GM21526 (cell line): ENCODE measurements around the gene OCLN.
"Not testable (repeated sequence)": the region's sequence is repeated elsewhere in the genome, so short reads cannot be mapped to it uniquely, and the experiment has no call there.

Source experiments
- ATAC-seq: cut with Tn5 transposase; IDR thresholded peaks from one replicate; pipeline ENCODE4 v1.9.1; 2021; ENCODE audit warnings: moderate library complexity; ENCODE audit not compliant: unreplicated experiment, low FRiP score

Gene OCLN

DNA sequence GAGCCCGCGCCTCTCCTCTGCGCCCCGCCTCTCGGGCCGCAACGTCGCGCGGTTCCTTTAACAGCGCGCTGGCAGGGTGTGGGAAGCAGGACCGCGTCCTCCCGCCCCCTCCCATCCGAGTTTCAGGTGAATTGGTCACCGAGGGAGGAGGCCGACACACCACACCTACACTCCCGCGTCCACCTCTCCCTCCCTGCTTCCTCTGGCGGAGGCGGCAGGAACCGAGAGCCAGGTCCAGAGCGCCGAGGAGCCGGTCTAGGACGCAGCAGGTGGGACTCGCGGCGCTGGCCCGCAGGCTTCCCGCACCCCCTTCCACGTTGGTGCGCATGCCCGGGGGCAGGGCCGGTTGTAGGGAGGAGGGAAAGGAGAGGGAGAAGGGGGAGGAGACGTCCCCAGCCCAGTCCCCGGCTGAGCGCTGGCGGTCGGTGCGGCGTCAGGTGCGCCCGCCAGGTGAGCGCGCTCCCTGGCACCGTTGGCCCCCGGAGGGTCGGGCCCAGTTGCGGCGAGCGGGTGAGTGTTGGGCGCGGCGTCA lies at the start of gene OCLN:
TSS of gene OCLN (plus strand) at position 400 of the 532 bp plus-strand sequence. CDS start 11,455 bp downstream, outside the sequence.
- ATAC-seq, result peak; percentile 41

DNA sequence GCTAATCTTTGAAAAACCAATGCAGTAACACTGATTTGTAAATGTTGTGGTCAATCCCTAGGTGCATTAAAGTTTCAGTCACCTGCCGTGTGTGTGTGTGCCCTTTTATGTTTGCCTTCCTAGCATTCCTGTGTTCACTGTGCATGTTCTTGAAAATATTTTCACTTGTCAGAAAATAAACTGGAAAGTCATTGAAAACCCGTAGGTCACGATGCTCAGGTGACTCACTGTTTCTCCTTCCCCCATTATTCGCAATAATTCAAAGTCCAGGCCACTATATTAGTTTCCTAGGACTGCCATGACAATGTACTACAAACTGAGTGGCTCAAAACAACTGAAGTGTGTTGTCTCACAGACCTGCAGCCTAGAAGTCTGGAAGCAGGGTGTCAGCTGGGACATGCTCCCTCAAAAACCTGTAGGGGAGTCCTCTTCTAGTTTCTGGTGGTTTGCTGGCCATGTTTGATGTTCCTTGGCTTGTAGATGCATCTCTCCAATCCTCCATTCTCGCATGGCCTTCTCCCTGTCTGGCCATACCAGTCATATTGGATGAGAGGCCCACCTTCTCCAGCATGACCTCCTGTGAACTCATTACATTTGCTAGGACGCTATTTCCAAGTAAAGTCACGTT lies 48.3 kb upstream of the OCLN start:
- no peak for ATAC-seq

DNA sequence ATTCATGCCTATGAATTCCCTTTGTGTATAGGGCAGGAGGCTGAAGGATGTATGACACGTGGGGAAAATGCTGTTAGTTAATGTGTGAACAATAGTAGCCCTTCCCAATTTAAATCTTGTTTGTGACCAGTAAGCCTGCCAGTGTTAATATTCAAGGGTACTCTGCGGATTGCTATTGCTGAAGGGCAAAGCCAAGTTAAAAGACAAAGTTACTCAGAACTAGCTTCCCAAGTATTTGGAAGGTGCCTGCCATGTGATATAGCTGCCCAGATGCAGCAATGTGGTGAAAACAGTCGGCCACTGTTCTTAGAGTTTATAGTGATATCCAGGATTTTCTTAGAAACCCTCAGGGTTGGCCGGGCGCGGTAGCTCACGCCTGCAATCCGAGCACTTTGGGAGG lies 43.1 kb upstream of the OCLN start:
- ATAC-seq, result no peak

DNA sequence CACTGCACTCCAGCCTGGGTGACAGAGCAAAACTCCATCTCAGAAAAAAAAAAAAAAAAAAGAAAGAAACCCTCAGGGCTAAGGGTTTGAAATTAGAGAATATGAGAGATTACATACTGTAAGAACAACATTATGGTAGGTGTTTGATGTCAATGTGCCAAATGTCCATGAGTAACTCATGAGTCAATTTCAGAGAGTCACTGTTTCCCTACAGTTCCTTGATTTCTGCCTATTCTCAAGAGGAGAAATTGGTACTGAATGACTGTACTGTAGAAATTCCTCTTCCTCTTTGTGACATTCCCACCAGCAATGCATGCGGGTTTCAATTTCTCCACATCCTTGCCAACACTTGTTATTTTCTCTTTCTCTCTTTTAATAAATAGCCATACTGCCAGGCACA lies 42.5 kb upstream of the OCLN start:
- no peak for ATAC-seq

DNA sequence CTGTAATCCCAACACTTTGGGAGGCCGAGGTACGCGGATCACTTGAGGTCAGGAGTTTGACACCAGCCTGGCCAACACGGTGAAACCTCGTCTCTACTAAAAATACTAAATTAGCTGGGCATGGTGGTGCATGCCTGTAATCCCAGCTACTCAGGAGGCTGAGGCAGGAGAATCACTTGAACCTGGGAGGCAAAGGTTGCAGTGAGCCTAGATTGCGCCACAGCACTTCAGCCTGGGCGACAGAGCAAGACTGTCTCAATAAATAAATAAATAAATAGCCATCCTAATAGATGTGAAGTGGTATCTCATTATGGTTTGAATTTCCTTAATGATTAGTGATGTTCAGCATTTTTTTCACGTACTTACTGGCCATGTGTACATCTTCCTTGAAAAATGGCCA lies 42.1 kb upstream of the OCLN start:
- not testable (repeated sequence) for ATAC-seq

GRCh38 chr5:69451941-69452647 lies 40.5 kb upstream of the OCLN start:
- no peak for ATAC-seq

DNA sequence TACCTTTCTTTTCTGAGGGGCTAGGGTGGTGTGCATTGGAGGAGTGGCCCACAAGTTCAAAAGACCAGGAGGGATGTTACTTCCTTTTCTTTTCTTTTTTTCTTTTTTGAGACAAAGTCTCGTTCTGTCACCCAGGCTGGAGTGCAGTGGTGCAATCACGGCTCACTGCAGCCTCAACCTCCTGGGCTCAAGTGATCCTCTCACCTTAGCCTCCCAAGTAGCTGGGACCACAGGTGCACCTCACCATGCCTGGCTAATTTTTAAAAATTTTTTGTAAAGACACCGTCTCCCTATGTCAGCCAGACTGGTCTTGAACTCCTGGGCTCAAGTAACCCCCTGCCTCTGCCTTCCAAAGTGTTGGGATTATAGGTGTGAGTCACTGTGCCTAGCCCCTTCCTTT lies 39.1 kb upstream of the OCLN start:
- ATAC-seq, result not testable (repeated sequence)

DNA sequence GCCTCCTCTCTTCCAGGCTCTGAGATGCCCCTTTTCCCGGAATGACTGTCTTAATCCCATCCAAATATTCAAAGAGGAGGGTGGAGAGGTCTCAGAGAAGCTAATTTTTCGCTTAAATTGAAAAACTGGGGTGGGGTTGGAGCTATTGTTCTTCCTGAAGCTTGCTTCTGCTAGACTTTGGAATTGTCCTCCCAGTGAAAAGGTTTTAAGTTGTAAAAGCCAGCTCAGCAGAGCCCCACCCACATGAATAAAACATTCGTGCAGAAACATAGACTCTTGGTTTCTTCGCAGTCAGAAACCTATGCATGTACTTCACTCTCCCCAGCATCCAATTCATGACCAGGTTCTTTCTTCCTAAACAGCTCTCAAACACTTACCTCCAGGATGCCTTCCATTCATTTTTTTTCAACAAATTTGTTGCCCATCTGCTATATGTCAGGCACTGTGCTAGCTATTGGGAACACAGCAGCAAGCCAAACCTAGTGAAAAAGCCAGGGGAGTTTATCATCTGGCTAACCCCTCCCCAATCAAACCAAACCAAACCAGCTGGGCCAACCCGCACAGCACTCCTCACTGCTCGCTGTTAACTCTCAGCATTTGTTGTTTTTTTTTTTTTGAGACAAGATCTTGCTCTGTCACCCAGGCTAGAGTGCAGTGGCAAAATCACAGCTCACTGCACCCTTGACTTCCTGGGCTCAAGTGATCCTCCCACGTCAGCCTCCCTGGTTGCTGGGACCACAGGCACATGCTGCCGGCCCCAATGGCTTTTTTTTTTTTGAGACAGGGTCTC lies 37.9 kb upstream of the OCLN start:
- no peak for ATAC-seq

DNA sequence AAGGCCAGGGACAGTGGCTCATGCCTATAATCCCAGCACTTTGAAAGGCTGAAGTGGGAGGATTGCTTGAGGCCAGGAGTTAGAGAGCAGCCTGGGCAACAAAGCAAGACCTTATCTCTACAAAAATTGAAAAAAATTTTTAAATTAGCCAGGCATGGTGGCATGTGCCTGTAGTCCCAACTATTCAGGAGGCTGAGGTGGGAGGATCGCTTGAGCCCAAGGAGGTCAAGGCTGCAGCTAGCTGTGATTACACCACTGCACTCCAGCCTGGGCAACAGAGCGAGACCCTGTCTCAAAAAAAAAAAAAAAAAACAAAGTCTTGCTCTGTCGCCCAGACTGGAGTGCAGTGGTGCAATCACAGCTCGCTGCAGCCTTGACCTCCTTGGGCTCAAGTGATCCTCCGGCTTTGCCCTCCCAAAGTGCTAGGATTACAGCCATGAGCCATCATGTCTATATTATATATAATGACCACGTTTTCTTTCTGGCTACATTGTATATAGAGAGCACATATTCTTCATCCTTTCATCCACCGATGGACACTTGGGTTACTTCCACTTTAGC lies 37.1 kb upstream of the OCLN start:
- ATAC-seq, result not testable (repeated sequence)

DNA sequence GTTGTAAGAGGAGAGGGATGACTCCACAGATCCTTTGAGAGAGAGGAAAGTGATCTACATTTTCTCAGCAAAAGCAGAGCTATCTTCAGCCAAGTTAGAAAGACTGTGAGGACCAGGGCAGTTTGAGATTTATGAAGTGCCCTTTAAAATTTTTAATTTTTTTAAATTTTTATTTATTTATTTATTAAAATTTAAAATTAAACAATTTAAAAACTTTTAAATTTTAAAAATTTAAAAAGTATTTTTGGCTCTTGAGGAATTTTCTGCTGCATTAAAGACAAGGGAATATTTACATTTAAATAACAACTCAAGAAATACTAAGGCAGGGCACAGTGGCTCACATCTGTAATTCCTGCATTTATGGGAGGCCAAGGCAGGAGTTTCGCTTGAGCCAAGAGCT lies 30.4 kb upstream of the OCLN start:
- ATAC-seq, result no peak

DNA sequence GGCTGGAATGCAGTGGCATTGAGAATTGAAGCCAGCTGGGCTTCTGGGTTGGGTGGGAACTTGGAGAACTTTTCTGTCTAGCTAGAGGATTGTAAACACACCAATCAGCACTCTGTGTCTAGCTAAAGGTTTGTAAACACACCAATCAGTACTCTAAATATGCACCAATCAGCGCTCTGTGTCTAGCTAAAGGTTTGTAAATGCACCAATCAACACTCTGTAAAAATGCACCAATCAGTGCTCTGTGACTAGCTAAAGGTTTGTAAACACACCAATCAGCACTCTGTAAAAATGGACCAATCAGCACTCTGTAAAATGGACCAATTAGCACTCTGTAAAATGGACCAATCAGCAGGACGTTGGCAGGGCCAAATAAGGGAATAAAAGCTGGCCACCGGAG lies 26.2 kb upstream of the OCLN start:
- ATAC-seq, result not testable (repeated sequence)

DNA sequence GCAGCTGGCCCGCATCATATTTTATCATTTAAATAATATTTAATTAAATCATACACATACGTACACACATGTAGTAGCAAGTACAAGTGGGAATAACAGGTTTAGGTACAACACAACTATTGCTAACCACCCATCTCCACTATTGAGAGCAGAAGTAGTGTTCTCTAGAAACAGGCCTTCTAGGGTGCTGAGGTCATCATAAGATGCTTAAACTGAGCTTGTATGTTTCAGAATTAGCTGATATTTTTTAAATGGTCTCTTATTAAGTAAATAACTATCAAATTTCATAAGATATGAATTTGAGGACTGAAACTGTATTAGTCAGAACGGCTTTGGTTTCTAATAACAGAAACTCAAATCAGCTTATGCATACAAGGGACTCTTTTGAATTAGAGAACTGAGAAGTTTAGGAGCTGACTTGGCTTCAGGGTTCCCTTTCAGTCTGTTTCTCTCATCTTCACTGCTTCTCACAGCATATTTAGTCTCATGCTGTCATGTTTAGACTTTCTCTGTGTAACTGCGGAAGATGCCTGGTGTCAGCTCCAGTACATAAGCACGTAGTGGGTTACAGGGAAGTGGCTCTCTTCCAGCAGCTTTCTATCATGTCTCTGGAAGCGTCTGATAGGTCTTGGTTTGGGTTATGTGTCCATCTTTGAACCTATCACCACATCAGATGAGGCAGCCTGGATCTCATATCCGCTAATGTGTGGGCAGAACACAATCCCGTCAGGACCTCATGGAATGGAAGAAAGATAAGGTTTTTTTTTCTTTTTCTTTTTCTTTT lies 25.0 kb upstream of the OCLN start:
- peak; percentile 92 for ATAC-seq

DNA sequence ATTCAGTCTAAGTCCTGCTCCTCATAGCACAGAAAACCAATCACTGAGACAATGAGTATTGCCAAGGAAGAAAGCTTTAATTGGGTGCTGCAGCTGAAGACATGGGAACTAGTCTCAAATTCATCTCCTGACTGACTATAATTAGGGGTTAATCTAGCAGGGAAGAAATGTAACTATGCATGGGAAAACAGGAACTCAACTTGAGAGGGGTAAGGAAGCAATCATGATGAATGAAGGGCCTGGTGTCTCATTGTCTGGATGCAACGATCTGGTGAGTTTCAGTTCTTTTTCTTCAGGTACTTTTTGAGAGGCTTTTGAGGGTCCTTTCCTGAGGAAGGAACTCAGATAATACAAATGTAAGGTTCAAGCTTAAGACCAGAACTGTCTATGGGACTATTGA lies 24.0 kb upstream of the OCLN start:
- no peak for ATAC-seq

DNA sequence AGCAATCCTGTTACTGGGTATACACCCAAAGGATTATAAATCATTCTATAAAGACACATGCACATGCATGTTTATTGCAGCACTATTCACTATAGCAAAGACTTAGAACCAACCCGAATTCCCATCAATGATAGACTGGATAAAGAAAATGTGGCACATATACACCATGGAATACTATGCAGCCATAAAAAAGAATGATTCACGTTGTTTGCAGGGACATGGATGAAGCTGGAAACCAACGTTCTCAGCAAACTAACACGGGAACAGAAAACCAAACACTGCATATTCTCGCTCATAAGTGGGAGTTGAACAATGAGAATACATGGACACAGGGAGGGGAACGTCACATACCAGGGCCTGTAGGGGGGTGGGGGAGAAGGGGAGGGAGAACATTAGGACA lies 21.1 kb upstream of the OCLN start:
- not testable (repeated sequence) for ATAC-seq

GRCh38 chr5:69472535-69473143 lies 20.0 kb upstream of the OCLN start:
- ATAC-seq, result not testable (repeated sequence)

DNA sequence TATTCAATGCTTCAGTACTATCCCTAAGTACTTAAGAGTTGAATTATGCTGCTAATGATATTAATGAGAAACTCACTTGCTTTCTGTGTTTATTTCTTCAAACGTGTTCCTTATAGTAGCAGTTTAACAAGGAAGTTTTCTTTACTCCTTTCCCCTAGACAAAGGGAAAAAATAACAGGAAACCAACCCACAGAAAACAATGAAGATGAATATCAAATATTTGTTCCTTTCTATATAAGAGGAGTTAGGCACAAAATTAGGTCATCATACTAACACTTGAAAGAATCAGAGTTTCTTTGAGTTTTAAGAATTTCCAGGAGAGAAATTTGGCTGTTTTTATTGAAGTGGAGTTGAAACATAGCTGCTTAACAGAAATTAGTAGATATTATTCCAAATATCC lies 15.4 kb upstream of the OCLN start:
- no peak for ATAC-seq

DNA sequence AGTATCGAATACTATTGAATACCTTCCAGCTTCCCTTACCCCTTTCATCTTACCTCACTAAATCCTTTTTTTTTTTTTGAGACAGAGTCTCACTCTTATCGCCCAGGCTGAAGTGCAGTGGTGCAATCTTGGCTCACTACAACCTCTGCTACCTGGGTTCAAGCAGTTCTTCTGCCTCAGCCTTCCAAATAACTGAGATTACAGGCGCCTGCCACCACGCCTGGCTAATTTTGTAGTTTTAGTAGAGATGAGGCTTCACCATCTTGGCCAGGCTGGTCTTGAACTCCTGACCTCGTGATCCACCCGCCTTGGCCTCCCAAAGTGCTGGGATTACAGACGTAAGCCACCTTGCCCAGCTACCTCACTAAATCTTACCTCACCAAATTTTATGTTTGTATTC lies 14.3 kb upstream of the OCLN start:
- not testable (repeated sequence) for ATAC-seq

DNA sequence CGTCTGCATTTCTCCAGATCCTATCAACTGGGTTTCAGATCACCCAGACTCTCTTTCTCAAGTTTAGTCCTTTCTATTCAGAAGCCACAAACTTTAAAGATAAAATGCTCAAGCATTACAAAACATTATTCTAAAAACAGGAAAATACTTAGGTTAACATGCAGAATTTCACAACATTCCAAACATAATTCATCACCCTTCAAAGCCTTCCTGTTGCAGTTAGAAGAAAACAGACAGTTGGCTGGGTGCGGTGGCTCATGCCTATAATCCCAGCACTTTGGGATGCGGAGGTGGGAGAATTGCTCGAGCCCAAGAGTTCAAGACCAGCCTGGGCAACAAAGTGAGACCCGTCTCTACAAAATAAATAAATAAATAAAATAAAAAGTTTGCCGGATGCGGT lies 7.7 kb upstream of the OCLN start:
- ATAC-seq, result no peak

- ATAC-seq, result no peak
Observed at GRCh38 chr5:69485471-69485870, 7.1 kb upstream of the OCLN start.

- no peak for ATAC-seq
Observed at GRCh38 chr5:69489246-69489645, 3.3 kb upstream of the OCLN start.
